LNCAP (cell line): ENCODE measurements around the gene SLC6A18.

ENCODE experiments used
- TF ChIP-seq, protein P1 (sequence below): fragments of 450-650 bp; IDR thresholded peaks from 2 replicates; pipeline ENCODE4 v1.5.1; 2017; ENCODE audit warnings: mild to moderate bottlenecking

Gene SLC6A18

DNA sequence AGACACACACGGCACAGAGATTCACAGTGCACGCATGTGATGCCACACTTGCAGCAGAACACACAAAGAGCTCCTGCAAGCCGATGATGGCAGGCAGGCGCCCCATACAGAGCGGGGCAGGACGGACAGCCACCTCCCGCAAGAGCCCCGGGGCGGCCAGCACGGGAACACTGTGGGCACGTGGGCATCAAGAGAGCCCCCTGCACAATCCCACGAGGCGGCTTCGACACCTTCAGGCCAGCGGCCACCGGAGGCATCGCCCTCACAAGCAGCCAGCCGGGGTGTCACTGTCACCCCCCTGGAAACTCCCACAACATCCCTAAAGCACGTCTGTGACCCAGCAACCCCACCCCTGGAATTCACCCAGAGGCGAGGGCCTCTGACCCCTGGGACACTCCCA lies 51.7 kb downstream of the SLC6A18 start:
- TF ChIP-seq, protein P1, sequence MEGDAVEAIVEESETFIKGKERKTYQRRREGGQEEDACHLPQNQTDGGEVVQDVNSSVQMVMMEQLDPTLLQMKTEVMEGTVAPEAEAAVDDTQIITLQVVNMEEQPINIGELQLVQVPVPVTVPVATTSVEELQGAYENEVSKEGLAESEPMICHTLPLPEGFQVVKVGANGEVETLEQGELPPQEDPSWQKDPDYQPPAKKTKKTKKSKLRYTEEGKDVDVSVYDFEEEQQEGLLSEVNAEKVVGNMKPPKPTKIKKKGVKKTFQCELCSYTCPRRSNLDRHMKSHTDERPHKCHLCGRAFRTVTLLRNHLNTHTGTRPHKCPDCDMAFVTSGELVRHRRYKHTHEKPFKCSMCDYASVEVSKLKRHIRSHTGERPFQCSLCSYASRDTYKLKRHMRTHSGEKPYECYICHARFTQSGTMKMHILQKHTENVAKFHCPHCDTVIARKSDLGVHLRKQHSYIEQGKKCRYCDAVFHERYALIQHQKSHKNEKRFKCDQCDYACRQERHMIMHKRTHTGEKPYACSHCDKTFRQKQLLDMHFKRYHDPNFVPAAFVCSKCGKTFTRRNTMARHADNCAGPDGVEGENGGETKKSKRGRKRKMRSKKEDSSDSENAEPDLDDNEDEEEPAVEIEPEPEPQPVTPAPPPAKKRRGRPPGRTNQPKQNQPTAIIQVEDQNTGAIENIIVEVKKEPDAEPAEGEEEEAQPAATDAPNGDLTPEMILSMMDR, result no peak

DNA sequence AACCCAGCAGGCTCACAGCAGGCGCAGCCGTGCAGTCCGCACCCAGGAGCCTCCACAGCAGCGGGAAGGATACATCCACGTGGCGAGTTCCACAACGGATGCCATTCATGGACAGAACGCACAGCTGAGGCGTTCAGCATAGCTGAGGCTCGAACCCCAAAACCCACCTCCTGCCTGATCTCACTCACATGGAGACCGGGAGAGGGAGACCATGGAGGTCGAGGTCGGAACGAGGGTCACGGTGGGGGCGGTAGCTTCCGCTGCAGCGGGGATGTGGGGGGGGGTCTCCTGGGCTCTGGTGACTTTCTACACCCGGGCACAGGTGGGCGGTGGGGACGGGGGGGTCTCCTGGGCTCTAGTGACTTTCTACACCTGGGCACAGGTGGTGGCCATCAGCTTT lies 52.1 kb downstream of the SLC6A18 start:
- TF ChIP-seq, protein P1, result no peak

DNA sequence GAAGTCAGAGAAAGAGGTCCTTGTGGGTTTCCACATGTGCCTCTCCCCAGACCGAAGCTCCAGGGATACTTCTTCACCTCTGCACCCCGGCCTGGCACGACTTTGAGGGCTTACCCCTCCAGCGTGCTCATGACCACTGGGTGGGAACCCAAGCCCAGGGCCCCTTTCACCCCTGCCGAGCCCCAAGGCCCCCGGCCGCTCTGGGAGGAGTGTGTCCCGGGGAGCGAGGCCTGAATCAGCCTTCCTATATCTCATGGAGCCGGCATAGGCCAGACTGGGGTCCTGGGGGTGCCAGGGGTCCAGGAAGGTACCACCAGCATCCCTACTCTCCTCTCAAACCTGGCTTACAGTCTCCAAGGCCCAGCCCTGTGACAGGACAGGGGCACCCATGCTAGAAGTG lies 52.6 kb downstream of the SLC6A18 start:
- TF ChIP-seq, protein P1, result no peak

DNA sequence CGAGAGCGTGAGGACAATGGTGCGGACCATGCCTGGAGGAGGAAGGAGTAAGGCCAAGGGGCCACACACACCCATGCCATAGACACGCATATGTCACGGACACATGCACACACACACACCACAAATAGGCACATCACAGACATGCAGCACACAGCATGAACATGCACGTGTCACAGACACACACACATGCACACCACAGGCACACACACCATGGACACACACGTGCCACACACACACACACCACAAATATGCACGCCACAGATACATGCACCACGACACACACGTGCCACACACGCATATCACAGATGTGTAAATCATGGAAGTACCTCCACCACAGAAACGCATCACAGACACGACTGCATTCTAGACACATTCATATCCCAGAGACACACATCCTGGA lies 53.0 kb downstream of the SLC6A18 start:
- TF ChIP-seq, protein P1, result no peak

DNA sequence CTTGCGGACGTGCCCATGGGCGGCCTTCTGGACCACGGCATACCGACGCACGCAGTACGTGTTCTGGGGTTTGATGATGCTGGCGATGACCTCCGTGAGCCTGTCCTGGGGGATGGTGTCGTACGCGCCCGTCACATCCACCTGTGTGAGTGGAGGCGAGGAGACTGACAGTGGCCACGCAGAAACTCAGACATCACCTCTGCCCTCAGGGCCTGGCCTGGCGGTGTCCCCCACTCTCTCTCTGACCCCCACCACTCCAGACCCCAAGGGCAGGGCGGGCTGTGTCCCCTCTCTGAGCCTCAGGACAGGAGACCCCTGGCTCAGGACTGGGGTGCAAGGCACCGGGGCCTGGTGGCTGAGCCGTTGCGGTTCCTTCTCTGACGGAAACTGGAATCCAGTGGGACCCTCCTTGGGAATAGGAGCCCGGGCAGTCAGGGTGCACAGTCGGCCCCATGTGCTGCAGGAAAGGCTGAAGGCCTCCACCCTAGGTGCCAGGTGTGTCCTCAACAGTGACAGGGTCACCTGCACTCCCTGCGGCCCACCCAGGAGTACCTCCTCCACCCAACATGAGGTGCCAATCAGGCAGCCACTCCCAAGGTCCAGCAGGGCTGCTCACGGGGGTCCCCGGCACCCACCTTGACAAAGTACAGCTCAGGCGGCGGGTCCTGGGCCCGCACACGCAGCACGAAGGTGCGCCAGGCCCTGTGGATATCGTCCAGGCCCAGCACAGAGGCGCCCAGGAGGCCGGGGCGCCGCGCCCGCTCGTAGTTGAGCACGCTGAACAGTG lies 53.7 kb downstream of the SLC6A18 start:
- TF ChIP-seq, protein P1, result no peak

DNA sequence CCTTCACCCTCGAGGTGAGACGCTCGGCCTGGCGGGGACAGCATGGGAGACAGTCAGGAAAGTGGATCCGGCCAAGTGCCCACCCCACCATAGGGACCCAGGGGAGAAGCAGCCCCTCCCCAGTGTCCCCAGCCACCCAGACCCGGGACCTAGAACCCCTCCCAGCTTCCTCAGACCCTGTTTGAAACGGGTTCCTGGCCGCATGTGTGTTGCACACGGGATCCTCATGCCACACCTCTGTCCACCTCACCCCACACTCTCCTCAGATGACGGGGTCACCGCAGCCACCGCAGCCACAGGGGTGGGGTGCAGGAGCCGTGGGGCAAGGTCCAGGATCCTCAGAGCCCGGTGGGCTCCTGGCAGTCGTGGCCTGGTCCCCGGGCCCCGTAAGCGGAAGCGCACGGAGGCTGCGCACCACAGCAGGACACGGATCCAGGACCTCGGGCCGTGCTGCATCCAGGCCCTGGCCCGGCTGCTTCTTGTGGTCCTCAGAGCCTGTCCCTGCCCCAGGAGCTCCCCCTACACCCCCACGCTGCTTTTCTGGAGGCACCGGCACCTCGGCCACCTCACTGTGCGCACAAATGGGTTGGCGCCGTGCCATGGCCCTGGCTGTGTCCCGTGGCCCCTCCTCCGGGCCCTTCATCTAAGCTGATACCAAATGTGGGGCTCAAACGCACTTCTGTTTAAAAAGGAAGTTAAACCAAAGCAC lies 54.4 kb downstream of the SLC6A18 start:
- TF ChIP-seq, protein P1, result no peak

DNA sequence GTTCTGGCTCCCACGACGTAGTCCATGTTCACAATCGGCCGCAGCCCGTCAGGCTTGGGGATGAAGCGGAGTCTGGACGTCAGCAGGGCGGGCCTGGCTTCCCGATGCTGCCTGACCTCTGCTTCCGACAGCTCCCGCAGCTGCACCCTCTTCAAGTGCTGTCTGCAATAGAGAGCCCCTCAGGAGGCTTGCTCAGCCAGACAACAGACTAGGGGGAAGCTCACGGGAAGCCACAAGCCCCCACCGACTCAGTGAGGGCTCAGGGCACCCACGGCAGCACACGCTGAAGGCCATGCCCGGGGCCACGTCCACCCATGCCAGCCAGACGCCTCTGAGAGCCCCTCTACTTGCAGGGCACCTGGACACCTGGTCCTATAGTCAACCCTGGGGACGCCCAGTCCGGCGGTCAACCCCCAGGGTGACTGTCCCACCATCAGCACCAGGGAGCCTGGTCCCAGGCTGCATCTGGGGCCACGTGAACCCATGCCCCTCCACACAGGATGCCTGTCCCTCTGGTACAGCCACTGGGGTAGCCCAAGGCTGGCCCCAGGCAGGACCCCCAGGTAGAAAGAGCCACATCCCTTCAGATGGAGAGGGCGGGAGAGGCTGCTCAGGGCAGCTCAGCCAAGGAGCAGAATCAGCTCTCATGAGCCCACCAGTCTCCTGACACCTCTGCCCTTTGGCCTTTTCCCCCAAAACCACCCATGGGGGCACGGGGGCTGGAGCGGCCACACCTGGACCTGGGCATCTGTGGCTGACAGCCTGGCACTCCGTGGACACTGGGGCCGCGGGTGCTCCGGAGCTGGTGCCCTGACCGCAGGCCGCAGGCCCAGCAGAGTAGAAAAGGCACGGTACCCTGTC lies 55.2 kb downstream of the SLC6A18 start:
- TF ChIP-seq, protein P1, result no peak
